ENCODE measurements around the gene EFR3B. TPM values are rescaled to one million over a fixed set of nuclear protein-coding genes. Genes with fewer than 3 reads are reported as not detected.

Gene EFR3B
- total RNA-seq, 3 donors from 2014 or later (not counting 1 experiment from before 2014, with no cell fraction given) = 0.05 TPM; not detected in 2

DNA sequence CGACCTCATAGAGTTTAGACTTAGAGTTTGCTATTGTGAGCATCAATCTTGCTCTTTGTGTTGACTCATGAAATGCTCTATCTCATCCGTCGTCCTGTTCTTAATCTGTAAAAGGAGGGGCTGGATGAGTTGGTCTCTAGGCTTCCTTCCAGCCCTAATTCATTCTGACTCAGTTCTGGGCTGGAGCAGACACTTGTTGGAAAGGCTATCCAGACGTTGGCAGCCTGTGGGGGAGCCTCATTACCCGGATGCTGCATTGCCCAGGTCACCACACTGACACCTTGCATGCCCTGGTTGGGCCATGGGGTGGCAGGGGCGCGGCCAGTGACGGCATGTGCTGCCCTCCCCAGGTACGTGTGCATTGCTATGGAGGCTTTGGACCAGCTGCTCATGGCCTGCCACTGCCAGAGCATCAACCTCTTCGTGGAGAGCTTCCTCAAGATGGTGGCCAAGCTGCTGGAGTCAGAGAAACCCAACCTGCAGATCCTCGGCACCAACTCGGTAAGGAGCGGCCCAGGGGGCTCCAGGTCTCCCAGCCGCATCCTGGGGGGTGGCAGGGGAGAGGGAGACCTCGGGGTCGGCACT lies 61.5 kb downstream of the EFR3B start:
- Histone ChIP-seq H3K4me1 (ENCODE audit: control insufficient read depth, insufficient read depth, low read length) (no peaks in the 10 kb centered on the region), H3K36me3 (ENCODE audit: control insufficient read depth, insufficient read depth, low read length) (no peaks in the 10 kb centered on the region), H3K9me3 (ENCODE audit: control insufficient read depth, insufficient read depth, low read length) (peaks cover 2% of the 10 kb centered on the region), H3K4me3 (ENCODE audit: low read length) (no peak overlapping the region), H3K27me3 (ENCODE audit: control insufficient read depth, insufficient read depth, low read length) (no peaks in the 10 kb centered on the region), H3K27ac (ENCODE audit: low read length) (no peak overlapping the region)
- Mint-ChIP-seq H3K36me3 (no peaks in the 10 kb centered on the region), H3K4me3 (no peak overlapping the region), H3K4me1 (no peaks in the 10 kb centered on the region), H3K27ac (no peak overlapping the region), H3K27me3 (ENCODE audit: low read depth in 2 of 2) (peaks cover 0 to 2% of the 10 kb centered on the region in 2 donors), H3K9me3 (no peaks in the 10 kb centered on the region)
- TF ChIP-seq, protein P1, sequence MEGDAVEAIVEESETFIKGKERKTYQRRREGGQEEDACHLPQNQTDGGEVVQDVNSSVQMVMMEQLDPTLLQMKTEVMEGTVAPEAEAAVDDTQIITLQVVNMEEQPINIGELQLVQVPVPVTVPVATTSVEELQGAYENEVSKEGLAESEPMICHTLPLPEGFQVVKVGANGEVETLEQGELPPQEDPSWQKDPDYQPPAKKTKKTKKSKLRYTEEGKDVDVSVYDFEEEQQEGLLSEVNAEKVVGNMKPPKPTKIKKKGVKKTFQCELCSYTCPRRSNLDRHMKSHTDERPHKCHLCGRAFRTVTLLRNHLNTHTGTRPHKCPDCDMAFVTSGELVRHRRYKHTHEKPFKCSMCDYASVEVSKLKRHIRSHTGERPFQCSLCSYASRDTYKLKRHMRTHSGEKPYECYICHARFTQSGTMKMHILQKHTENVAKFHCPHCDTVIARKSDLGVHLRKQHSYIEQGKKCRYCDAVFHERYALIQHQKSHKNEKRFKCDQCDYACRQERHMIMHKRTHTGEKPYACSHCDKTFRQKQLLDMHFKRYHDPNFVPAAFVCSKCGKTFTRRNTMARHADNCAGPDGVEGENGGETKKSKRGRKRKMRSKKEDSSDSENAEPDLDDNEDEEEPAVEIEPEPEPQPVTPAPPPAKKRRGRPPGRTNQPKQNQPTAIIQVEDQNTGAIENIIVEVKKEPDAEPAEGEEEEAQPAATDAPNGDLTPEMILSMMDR (IDR thresholded peaks at IDR 0.05) = no peak
- DNase-seq (no peak), ATAC-seq (no peak)
- intact Hi-C loops (cut with micrococcal nuclease) = no loop called here
- WGBS (ENCODE audit: insufficient coverage) = 88% methylated on average over 16 of the region's 16 CpGs

DNA sequence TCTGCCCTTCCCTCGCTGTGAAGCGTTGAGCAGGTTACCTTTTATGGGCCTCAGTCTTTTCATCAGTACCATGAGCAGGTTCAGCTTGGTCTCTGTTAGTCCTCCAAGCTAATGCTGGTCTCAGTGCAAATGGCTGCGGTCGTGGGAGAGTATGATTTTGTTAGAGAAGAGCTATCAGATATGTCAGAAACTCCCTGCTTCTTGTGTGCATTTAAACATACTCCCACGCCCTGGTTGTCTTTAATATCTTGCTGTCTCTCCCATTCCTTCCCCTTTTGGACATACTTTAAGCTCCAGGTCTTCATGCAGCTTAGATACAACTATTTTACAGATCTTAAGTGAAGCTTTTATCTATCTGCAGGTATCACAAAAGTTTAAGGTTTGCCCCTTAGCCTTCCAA lies 62.9 kb downstream of the EFR3B start:
- no peaks in the 10 kb centered on the region for H3K27me3 ChIP-seq (ENCODE audit: control insufficient read depth, insufficient read depth, low read length)
- 89% methylated on average over 5 of the region's 5 CpGs for WGBS (ENCODE audit: insufficient coverage)

DNA sequence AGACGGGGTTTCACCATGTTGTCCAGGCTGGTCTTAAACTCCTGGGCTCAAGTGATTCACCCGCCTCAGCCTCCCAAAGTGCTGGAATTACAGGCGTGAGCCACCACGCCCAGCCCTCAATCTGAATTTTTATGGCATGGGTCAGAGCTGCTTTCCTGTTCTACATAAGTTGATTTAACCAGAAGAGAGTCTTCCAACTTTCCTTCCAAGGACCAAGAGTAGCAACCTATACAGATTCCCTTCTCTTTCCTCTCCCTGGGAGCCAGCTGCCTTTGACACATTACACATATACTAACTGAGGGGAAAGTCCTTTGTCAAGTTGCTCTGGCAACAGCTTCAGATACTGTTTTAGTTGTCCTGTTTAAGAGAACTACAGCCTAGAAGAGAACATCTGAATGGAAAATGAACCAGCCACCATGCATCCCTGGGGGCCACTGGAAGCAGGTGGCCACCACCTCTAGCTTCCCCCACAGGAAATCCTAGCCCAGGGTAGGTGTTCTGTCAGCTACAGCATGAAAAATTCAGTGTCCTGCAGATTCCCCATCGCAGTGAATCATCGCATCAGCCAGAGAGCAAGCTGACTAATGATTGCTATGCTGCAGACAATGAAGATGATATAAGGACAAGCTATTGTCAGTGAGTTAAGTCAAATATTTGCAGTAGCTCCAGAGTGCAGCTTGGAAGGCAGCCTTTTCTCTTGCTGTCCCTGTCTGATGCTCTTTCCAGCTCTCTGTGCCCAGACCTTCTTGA lies 63.6 kb downstream of the EFR3B start:
- Histone ChIP-seq H3K27me3 (ENCODE audit: control insufficient read depth, insufficient read depth, low read length) (no peaks in the 10 kb centered on the region), H3K36me3 (ENCODE audit: control insufficient read depth, insufficient read depth, low read length) (no peaks in the 10 kb centered on the region), H3K4me1 (ENCODE audit: control insufficient read depth, insufficient read depth, low read length) (no peaks in the 10 kb centered on the region), H3K4me3 (ENCODE audit: low read length) (no peak overlapping the region), H3K9me3 (ENCODE audit: control insufficient read depth, insufficient read depth, low read length) (peaks cover 2% of the 10 kb centered on the region), H3K27ac (ENCODE audit: low read length) (no peak overlapping the region)
- WGBS (ENCODE audit: insufficient coverage) = 87% methylated on average over 6 of the region's 6 CpGs
- TF ChIP-seq, protein P1 (IDR thresholded peaks at IDR 0.05) = no peak
- Mint-ChIP-seq H3K9me3 (no peaks in the 10 kb centered on the region), H3K36me3 (no peaks in the 10 kb centered on the region), H3K4me1 (no peaks in the 10 kb centered on the region), H3K27ac (no peak overlapping the region), H3K27me3 (ENCODE audit: low read depth in 2 of 2) (peaks cover 5 to 7% of the 10 kb centered on the region in 2 donors), H3K4me3 (no peak overlapping the region)
- no peak for DNase-seq
- ATAC-seq = no peak
- intact Hi-C loops (cut with micrococcal nuclease) = no loop called here

More for the DNA sequence above, 62.9 kb downstream of the EFR3B start:
- no peak overlapping the region for H3K27ac ChIP-seq (ENCODE audit: low read length)
- H3K27me3 Mint-ChIP-seq (ENCODE audit: low read depth in 2 of 2) = peaks cover 0 to 2% of the 10 kb centered on the region in 2 donors
- H3K36me3 Mint-ChIP-seq = no peaks in the 10 kb centered on the region
- no peaks in the 10 kb centered on the region for H3K9me3 Mint-ChIP-seq
- intact Hi-C loops (cut with micrococcal nuclease) = no loop called here
- TF ChIP-seq, protein P1 (IDR thresholded peaks at IDR 0.05) = no peak
- H3K9me3 ChIP-seq (ENCODE audit: control insufficient read depth, insufficient read depth, low read length) = peaks cover 2% of the 10 kb centered on the region
- H3K4me1 Mint-ChIP-seq = no peaks in the 10 kb centered on the region
- DNase-seq (no peak), ATAC-seq (no peak)
- no peak overlapping the region for H3K4me3 Mint-ChIP-seq
- H3K4me1 ChIP-seq (ENCODE audit: control insufficient read depth, insufficient read depth, low read length) = no peaks in the 10 kb centered on the region
- H3K36me3 ChIP-seq (ENCODE audit: control insufficient read depth, insufficient read depth, low read length) = no peaks in the 10 kb centered on the region
- no peak overlapping the region for H3K27ac Mint-ChIP-seq
- no peak overlapping the region for H3K4me3 ChIP-seq (ENCODE audit: low read length)
